WTC11 (cell line): ENCODE data around the gene FLT1. TPM values are rescaled to one million over a fixed set of nuclear protein-coding genes. Genes with fewer than 3 reads are reported as not detected.

Source experiments
- ATAC-seq: fragments of 200-7000 bp; cut with Tn5 transposase; 2 replicates; pipeline ENCODE4 v1.10.0; 2021; ENCODE audit warnings: mild to moderate bottlenecking, moderate library complexity
- CTCF ChIA-PET: fragments of 300-600 bp; sonication (Branson Sonifier 250); formaldehyde crosslinking; loops from one replicate; lab custom pipeline; 2021; ENCODE audit warnings: antibody characterized with exemption; lab: Charles Lee
- POLR2A ChIA-PET: fragments of 350-600 bp; sonication (Branson Sonifier 250); formaldehyde crosslinking; loops from one replicate; lab custom pipeline; 2021; ENCODE audit warnings: antibody characterized with exemption; lab: Charles Lee
- DNase-seq: peaks from one replicate; pipeline ENCODE4 v3.0.0; 2021; ENCODE audit warnings: low spot score
- H3K27ac Mint-ChIP-seq: 2 replicates; pipeline ENCODE4 v1.8.0; 2021; ENCODE audit warnings: mixed read lengths
- H3K27me3 Mint-ChIP-seq: 2 replicates; pipeline ENCODE4 v1.8.0; 2021; ENCODE audit warnings: low read depth, mild to moderate bottlenecking, moderate library complexity, mixed read lengths
- H3K36me3 Mint-ChIP-seq: 2 replicates; pipeline ENCODE4 v1.8.0; 2021; ENCODE audit warnings: mixed read lengths
- H3K4me1 Mint-ChIP-seq: 2 replicates; pipeline ENCODE4 v1.8.0; 2022; ENCODE audit warnings: mixed read lengths
- H3K4me3 Mint-ChIP-seq: 2 replicates; pipeline ENCODE4 v1.8.0; 2021; ENCODE audit warnings: mild to moderate bottlenecking, moderate library complexity, mixed read lengths
- H3K9me3 Mint-ChIP-seq: 2 replicates; pipeline ENCODE4 v1.8.0; 2021; ENCODE audit warnings: mixed read lengths
- CTCF ChIP-seq: fragments of 200-600 bp; IDR thresholded peaks from 2 replicates; pipeline ENCODE4 v1.8.0; 2022; ENCODE audit warnings: antibody characterized with exemption
- ELF4 ChIP-seq: sonication (generic); formaldehyde crosslinking; IDR thresholded peaks from 2 replicates; pipeline ENCODE4 v1.8.1; 2022; ENCODE audit warnings: low read depth, mild to moderate bottlenecking, moderate library complexity, missing genetic modification reagents
- FOXK1 ChIP-seq: sonication (generic); formaldehyde crosslinking; IDR thresholded peaks from 2 replicates; pipeline ENCODE4 v1.8.0; 2022; ENCODE audit warnings: mild to moderate bottlenecking, moderate library complexity, missing genetic modification reagents
- FOXP1 ChIP-seq: sonication (generic); formaldehyde crosslinking; IDR thresholded peaks from 2 replicates; pipeline ENCODE4 v1.8.0; 2022; ENCODE audit warnings: missing genetic modification reagents, mild to moderate bottlenecking, moderate library complexity, borderline replicate concordance
- GABPB1 ChIP-seq: sonication (generic); formaldehyde crosslinking; IDR thresholded peaks from 2 replicates; pipeline ENCODE4 v1.8.1; 2023; ENCODE audit warnings: mild to moderate bottlenecking, missing genetic modification reagents
- JAZF1 ChIP-seq: fragments of 250-450 bp; sonication (Bioruptor Pico); IDR thresholded peaks from 2 replicates; pipeline ENCODE4 v1.9.0; 2021; ENCODE audit warnings: moderate library complexity, mild to moderate bottlenecking, inconsistent platforms
- JUN ChIP-seq: sonication (generic); formaldehyde crosslinking; IDR thresholded peaks from 2 replicates; pipeline ENCODE4 v1.8.0; 2023; ENCODE audit warnings: mild to moderate bottlenecking, missing genetic modification reagents
- KAT7 ChIP-seq: sonication (generic); formaldehyde crosslinking; IDR thresholded peaks from 2 replicates; pipeline ENCODE4 v1.8.1; 2023; ENCODE audit warnings: missing genetic modification reagents, mild to moderate bottlenecking, borderline replicate concordance
- MLX ChIP-seq: sonication (generic); formaldehyde crosslinking; IDR thresholded peaks from 2 replicates; pipeline ENCODE4 v1.8.1; 2023; ENCODE audit warnings: mild to moderate bottlenecking, missing genetic modification reagents, moderate library complexity
- MXD4 ChIP-seq: fragments of 250-450 bp; sonication (Bioruptor Pico); IDR thresholded peaks from 2 replicates; pipeline ENCODE4 v1.8.0; 2021; ENCODE audit warnings: mild to moderate bottlenecking, moderate library complexity, borderline replicate concordance
- NR3C1 ChIP-seq: sonication (generic); formaldehyde crosslinking; conservative IDR thresholded peaks from 2 replicates; pipeline ENCODE4 v1.8.1; 2023; ENCODE audit warnings: low read depth, mild to moderate bottlenecking, missing genetic modification reagents
- OVOL2 ChIP-seq: fragments of 250-450 bp; sonication (Bioruptor Pico); IDR thresholded peaks from 2 replicates; pipeline ENCODE4 v1.9.0; 2021; ENCODE audit warnings: mild to moderate bottlenecking, borderline replicate concordance
- SMAD3 ChIP-seq: sonication (generic); formaldehyde crosslinking; IDR thresholded peaks from 2 replicates; pipeline ENCODE4 v1.8.0; 2022; ENCODE audit warnings: missing genetic modification reagents, mild to moderate bottlenecking, borderline replicate concordance
- SMAD4 ChIP-seq: sonication (generic); formaldehyde crosslinking; IDR thresholded peaks from 2 replicates; pipeline ENCODE4 v1.8.0; 2022; ENCODE audit warnings: mild to moderate bottlenecking, missing genetic modification reagents
- SOX15 ChIP-seq: fragments of 250-450 bp; sonication (Bioruptor Pico); IDR thresholded peaks from 2 replicates; pipeline ENCODE4 v1.9.0; 2021; ENCODE audit warnings: mild to moderate bottlenecking
- TEAD4 ChIP-seq: sonication (generic); formaldehyde crosslinking; IDR thresholded peaks from 2 replicates; pipeline ENCODE4 v1.8.0; 2022; ENCODE audit warnings: mild to moderate bottlenecking, missing genetic modification reagents
- ZNF396 ChIP-seq: fragments of 250-450 bp; sonication (Bioruptor Pico); IDR thresholded peaks from 2 replicates; pipeline ENCODE4 v1.8.0; 2021; ENCODE audit warnings: mild to moderate bottlenecking, moderate library complexity, borderline replicate concordance
- total RNA-seq: library from RNA; stranded (reverse); gene quantifications from 3 replicates; pipeline ENCODE4 v1.2.3, GENCODE V29; 2021
- TF ChIP-seq, protein P1 (sequence below): sonication (generic); formaldehyde crosslinking; conservative IDR thresholded peaks from 2 replicates; pipeline ENCODE4 v1.8.1; 2023; ENCODE audit warnings: mild to moderate bottlenecking, low read depth, missing genetic modification reagents, moderate library complexity
- TF ChIP-seq, protein P2 (sequence below): sonication (generic); formaldehyde crosslinking; conservative IDR thresholded peaks from 2 replicates; pipeline ENCODE4 v1.8.1; 2022; ENCODE audit warnings: mild to moderate bottlenecking, missing genetic modification reagents

The FLT1 gene
- total RNA-seq, 1 experiment from 2014 or later, result 66.3 TPM

GRCh38 chr13:28338006-28338574 is 156.8 kb downstream of the FLT1 start:
- Mint-ChIP-seq H3K9me3 (no peaks in the 10 kb centered on the region), H3K4me3 (no peak overlapping the region), H3K27ac (no peak overlapping the region), H3K36me3 (peaks cover 38% of the 10 kb centered on the region), H3K4me1 (no peaks in the 10 kb centered on the region), H3K27me3 (no peaks in the 10 kb centered on the region)
- ChIA-PET CTCF (interaction anchor here (0.6 kb wide), 1 partner anchor 92 kb away, joined by 3 read pairs; no protein-coding TSS in a partner anchor), POLR2A (no interaction called here)
- TF ChIP-seq ZNF396 (CRISPR knock-in tag), result no peak
- TF ChIP-seq SMAD4, result no peak
- TF ChIP-seq KAT7 (CRISPR knock-in tag), result no peak
- no peak for TF ChIP-seq JUN (CRISPR knock-in tag)
- ATAC-seq, result no peak
- no peak for DNase-seq

DNA sequence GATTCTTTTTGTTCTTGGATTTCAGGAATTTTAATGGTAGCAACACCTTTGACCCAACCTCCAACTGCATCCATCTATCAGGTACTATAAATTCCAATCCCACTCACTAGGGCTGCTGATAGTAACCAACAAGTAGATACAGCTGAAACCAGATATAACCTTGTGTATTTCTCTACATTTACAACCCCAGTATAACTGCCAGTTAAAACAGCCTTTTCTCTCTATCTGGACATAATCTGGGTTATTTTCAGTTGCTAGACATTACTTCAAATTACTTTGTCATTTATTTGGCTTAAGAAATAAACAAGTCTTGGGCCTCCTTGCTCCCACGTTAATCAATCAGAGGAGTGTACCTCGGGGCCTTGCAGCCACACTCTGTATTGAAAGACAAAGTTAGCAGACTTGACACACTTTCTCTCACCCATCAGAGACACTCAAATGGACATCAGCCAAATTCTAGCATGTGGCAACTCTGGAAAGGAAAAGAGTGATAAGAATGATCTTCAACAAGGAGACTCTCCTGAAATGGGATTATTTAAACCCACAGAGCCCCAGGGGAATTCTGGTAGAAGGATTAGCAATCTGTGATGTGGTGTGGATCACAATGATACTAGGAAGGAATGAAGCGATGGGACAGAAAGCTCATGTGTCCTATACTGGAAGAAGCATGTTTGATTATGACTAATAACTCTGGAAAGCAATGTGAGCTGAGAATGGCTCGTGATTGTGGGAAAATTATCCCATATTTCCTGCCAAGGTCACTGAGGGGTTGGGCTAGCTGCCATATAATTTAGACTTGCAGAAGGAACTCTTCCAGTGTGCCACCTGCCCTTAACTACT is 157.5 kb downstream of the FLT1 start:
- no peak for ATAC-seq

More for the DNA sequence above, 157.5 kb downstream of the FLT1 start:
- Mint-ChIP-seq H3K9me3 (no peaks in the 10 kb centered on the region), H3K27ac (no peak overlapping the region), H3K4me1 (no peaks in the 10 kb centered on the region), H3K4me3 (no peak overlapping the region), H3K27me3 (no peaks in the 10 kb centered on the region), H3K36me3 (peaks cover 41% of the 10 kb centered on the region)
- TF ChIP-seq OVOL2 (CRISPR knock-in tag), result no peak
- no peak for TF ChIP-seq JAZF1
- no peak for TF ChIP-seq MXD4 (CRISPR knock-in tag)
- TF ChIP-seq MLX, result no peak
- no peak for TF ChIP-seq NR3C1 (CRISPR knock-in tag)
- TF ChIP-seq GABPB1 (CRISPR knock-in tag), result no peak
- no peak for TF ChIP-seq TEAD4 (CRISPR knock-in tag)
- TF ChIP-seq FOXP1 (CRISPR knock-in tag), result no peak
- no peak for TF ChIP-seq SOX15 (CRISPR knock-in tag)
- TF ChIP-seq ELF4 (CRISPR knock-in tag), result no peak
- TF ChIP-seq CTCF, result no peak
- no peak for TF ChIP-seq SMAD3 (CRISPR knock-in tag)
- TF ChIP-seq, protein P1, sequence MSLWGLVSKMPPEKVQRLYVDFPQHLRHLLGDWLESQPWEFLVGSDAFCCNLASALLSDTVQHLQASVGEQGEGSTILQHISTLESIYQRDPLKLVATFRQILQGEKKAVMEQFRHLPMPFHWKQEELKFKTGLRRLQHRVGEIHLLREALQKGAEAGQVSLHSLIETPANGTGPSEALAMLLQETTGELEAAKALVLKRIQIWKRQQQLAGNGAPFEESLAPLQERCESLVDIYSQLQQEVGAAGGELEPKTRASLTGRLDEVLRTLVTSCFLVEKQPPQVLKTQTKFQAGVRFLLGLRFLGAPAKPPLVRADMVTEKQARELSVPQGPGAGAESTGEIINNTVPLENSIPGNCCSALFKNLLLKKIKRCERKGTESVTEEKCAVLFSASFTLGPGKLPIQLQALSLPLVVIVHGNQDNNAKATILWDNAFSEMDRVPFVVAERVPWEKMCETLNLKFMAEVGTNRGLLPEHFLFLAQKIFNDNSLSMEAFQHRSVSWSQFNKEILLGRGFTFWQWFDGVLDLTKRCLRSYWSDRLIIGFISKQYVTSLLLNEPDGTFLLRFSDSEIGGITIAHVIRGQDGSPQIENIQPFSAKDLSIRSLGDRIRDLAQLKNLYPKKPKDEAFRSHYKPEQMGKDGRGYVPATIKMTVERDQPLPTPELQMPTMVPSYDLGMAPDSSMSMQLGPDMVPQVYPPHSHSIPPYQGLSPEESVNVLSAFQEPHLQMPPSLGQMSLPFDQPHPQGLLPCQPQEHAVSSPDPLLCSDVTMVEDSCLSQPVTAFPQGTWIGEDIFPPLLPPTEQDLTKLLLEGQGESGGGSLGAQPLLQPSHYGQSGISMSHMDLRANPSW (CRISPR knock-in tag), result no peak
- TF ChIP-seq FOXK1 (CRISPR knock-in tag), result no peak
- TF ChIP-seq, protein P2, sequence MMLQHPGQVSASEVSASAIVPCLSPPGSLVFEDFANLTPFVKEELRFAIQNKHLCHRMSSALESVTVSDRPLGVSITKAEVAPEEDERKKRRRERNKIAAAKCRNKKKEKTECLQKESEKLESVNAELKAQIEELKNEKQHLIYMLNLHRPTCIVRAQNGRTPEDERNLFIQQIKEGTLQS (CRISPR knock-in tag), result no peak
- DNase-seq, result no peak
- CTCF ChIA-PET, result interaction anchor here (0.8 kb wide), 1 partner anchor 13 kb away, joined by 3 read pairs; no protein-coding TSS in a partner anchor
- POLR2A ChIA-PET, result no interaction called here
